Neuron (in vitro differentiated cells): Measurements from ENCODE around the gene UBALD1.

Source experiments
- H2AFZ ChIP-seq: one replicate; pipeline ENCODE4 v1.6.1; 2013; ENCODE audit warnings: low read depth, mild to moderate bottlenecking, inconsistent platforms, low read length, moderate library complexity
- H3K27me3 ChIP-seq: one replicate; pipeline ENCODE4 v1.6.1; 2013; ENCODE audit warnings: low read length; ENCODE audit not compliant: insufficient read depth
- H3K36me3 ChIP-seq: one replicate; pipeline ENCODE4 v1.6.1; 2013; ENCODE audit warnings: low read length; ENCODE audit not compliant: insufficient read depth
- H3K4me1 ChIP-seq: one replicate; pipeline ENCODE4 v1.6.1; 2013; ENCODE audit warnings: low read length; ENCODE audit not compliant: insufficient read depth
- H3K4me3 ChIP-seq: 2 replicates; pipeline ENCODE4 v1.5.1; 2013; ENCODE audit warnings: mild to moderate bottlenecking, low read length, moderate library complexity
- H3K9me3 ChIP-seq: one replicate; pipeline ENCODE4 v1.6.1; 2013; ENCODE audit warnings: low read length

The UBALD1 gene

DNA sequence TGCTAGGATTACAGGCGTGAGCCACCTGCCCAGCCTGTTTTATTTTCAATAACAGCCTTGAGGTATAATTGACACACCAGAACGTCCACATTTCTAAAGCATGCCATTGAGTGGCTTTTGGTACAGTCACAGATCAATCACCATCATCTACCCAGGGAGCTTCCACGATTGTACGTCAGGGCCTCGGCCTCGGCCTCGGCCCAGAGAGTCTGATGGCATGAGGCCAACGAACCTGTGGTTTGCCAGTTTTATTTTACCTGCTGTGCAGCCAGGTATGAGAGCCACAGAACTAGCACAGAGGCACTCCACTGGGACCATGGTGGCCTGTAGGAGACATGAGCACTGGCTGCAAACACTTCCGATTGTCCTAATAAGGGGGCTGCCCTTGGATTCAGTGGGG lies 8.3 kb downstream of the UBALD1 start:
- H3K9me3 ChIP-seq: no peaks in the 10 kb centered on the region
- H3K27me3 ChIP-seq: no peaks in the 10 kb centered on the region
- H3K4me3 ChIP-seq: no peak overlapping the region
- H3K4me1 ChIP-seq: peaks cover 7% of the 10 kb centered on the region
- peaks cover 15% of the 10 kb centered on the region for H3K36me3 ChIP-seq
- H2AFZ ChIP-seq: no peak overlapping the region

- Histone ChIP-seq H2AFZ (no peak overlapping the region), H3K27me3 (no peaks in the 10 kb centered on the region), H3K36me3 (peaks cover 10% of the 10 kb centered on the region), H3K4me1 (peaks cover 11% of the 10 kb centered on the region), H3K4me3 (no peak overlapping the region), H3K9me3 (no peaks in the 10 kb centered on the region)
Measured at GRCh38 chr16:4604401-4604800, 10.3 kb downstream of the UBALD1 start.

GRCh38 chr16:4603624-4604170 lies 11.0 kb downstream of the UBALD1 start:
- no peak overlapping the region for H2AFZ ChIP-seq

DNA sequence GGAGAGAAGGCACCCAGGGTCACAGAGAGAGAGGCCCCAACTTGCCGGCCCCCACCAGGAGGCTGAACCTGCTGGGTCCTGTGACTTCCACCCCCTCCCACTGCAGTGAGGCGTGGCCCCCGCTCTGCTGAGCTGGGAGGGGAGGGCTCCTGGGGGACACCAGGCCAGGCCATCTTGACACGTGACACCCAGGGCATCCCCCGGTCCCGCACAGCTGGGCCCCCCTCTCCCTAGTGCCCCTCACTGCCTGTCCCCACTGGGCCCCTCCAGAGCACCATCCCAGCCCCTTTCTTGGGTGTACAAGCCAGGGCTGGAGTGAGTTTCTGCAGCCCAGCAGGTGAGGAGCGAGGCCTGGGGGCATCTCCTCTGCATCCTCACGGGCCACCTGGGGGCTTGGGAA lies 12.4 kb downstream of the UBALD1 start:
- H3K27me3 ChIP-seq: no peaks in the 10 kb centered on the region

More at GRCh38 chr16:4603624-4604170, 11.0 kb downstream of the UBALD1 start:
- no peaks in the 10 kb centered on the region for H3K27me3 ChIP-seq
- H3K36me3 ChIP-seq: peaks cover 10% of the 10 kb centered on the region
- no peaks in the 10 kb centered on the region for H3K9me3 ChIP-seq
- no peak overlapping the region for H3K4me3 ChIP-seq
- peaks cover 11% of the 10 kb centered on the region for H3K4me1 ChIP-seq

GRCh38 chr16:4601864-4602186 lies 12.9 kb downstream of the UBALD1 start:
- H3K36me3 ChIP-seq: no peaks in the 10 kb centered on the region
- H3K4me1 ChIP-seq: peaks cover 11% of the 10 kb centered on the region
- H3K4me3 ChIP-seq: no peak overlapping the region
- no peaks in the 10 kb centered on the region for H3K27me3 ChIP-seq
- H3K9me3 ChIP-seq: no peaks in the 10 kb centered on the region
- H2AFZ ChIP-seq: no peak overlapping the region

More for the DNA sequence above, 12.4 kb downstream of the UBALD1 start:
- Histone ChIP-seq H3K36me3 (peaks cover 1% of the 10 kb centered on the region), H2AFZ (no peak overlapping the region), H3K9me3 (no peaks in the 10 kb centered on the region), H3K4me1 (peaks cover 11% of the 10 kb centered on the region), H3K4me3 (no peak overlapping the region)

- no peaks in the 10 kb centered on the region for H3K27me3 ChIP-seq
- peaks cover 11% of the 10 kb centered on the region for H3K4me1 ChIP-seq
- H3K4me3 ChIP-seq: no peak overlapping the region
- H3K36me3 ChIP-seq: no peaks in the 10 kb centered on the region
- no peaks in the 10 kb centered on the region for H3K9me3 ChIP-seq
- H2AFZ ChIP-seq: no peak overlapping the region
Measured at GRCh38 chr16:4601036-4601863, 13.4 kb downstream of the UBALD1 start.

DNA sequence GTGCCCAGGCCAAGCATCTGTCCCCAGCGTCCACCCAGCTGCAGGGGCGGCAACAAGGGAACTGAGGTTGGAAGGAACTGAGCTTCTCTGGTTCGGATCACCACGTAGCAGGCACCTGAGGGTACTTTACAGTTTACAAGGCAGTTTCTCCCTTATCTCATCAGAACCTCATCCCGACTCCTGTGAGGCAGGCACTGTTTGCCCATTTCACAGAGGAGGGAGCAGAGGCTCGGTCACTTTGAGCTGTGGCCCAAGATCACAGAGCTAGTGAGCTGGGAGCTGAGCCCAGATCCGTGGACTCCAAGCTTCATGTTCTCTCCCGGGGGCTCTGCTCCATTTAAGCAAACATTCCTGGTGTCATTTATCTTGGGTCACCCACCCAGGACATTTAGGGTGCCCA lies 15.1 kb downstream of the UBALD1 start:
- no peaks in the 10 kb centered on the region for H3K27me3 ChIP-seq
- H3K36me3 ChIP-seq: no peaks in the 10 kb centered on the region
- H3K9me3 ChIP-seq: no peaks in the 10 kb centered on the region
- H3K4me3 ChIP-seq: no peak overlapping the region
- peaks cover 11% of the 10 kb centered on the region for H3K4me1 ChIP-seq
- H2AFZ ChIP-seq: no peak overlapping the region

GRCh38 chr16:4599037-4599436 lies 15.7 kb downstream of the UBALD1 start:
- H3K36me3 ChIP-seq: no peaks in the 10 kb centered on the region
- no peaks in the 10 kb centered on the region for H3K27me3 ChIP-seq
- H3K4me3 ChIP-seq: no peak overlapping the region
- H3K9me3 ChIP-seq: no peaks in the 10 kb centered on the region
- no peak overlapping the region for H2AFZ ChIP-seq
- H3K4me1 ChIP-seq: peaks cover 11% of the 10 kb centered on the region

GRCh38 chr16:4597174-4597573 lies 17.5 kb downstream of the UBALD1 start:
- no peaks in the 10 kb centered on the region for H3K9me3 ChIP-seq
- no peak overlapping the region for H3K4me3 ChIP-seq
- no peaks in the 10 kb centered on the region for H3K36me3 ChIP-seq
- H2AFZ ChIP-seq: no peak overlapping the region
- peaks cover 16% of the 10 kb centered on the region for H3K4me1 ChIP-seq
- H3K27me3 ChIP-seq: no peaks in the 10 kb centered on the region

DNA sequence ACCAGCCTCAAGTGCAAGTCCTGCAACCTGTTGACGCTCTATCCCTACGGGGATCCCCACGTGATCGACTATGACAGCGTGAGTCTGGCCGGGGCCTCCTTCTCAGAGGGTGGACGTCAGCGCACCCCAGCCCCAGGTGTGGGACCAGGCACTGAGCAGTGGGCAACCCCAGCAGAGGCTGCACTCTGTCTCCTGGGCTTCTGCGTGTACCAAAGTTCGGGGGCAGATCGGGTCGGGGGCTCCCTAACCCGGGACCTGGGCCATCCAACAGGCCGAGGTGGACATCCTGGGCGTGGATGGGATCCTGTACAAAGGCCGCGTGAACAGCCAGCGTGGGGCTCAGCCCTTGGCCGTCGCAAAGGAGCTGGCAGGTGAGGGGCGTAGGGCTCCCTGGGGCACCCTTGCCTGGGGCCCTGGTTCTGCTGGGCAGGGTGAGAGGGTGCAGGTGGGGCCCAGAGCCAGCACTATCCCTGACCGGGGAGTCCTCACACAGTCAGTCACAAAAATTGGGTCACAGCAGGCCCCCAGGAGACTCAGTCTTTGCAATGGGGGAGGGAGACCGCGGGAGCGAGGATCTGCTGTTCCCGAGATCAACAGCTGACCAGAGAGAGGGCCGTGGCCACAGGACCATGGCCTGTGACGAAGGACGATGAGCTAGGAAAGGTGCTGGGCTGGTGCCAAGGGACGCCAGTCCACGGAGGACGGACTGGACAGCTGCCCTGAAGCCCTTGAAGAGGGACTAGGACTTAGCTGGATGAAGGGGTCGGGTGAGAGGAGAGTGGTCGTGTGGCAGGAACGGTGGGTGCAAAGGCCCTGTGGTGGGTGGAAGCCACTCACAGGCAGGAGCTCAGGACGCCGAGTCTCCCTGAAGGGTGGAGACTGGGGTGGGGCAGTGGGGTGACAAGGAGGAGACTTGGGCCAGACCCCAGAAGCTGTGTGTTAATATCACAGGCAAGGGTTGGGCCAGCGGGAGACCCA lies 20.0 kb downstream of the UBALD1 start:
- Histone ChIP-seq H3K9me3 (no peaks in the 10 kb centered on the region), H3K27me3 (no peaks in the 10 kb centered on the region), H3K36me3 (no peaks in the 10 kb centered on the region), H3K4me1 (peaks cover 5% of the 10 kb centered on the region), H2AFZ (no peak overlapping the region), H3K4me3 (no peak overlapping the region)

DNA sequence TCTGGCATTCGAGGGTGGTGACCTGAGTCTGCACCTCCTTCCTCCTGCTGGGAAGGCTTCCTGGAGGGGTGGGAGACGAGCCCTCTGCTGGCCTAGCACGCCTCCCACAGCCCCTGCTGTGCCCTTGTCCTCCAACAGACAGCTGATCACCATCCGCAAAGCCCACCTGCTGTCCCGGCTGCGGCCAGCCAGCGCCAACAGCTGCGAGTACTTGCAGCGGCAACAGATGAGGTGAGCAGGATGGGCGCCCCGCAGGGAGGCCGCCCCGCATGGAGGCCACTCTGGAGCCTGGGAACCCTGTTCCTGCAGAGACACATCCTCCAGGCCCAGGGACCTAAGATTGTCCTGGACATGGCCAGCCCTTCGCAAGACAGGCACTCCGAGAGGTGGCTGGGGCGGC lies 21.6 kb downstream of the UBALD1 start:
- H2AFZ ChIP-seq: no peak overlapping the region
- H3K4me3 ChIP-seq: no peak overlapping the region
- no peaks in the 10 kb centered on the region for H3K27me3 ChIP-seq
- no peaks in the 10 kb centered on the region for H3K36me3 ChIP-seq
- no peaks in the 10 kb centered on the region for H3K9me3 ChIP-seq
- peaks cover 5% of the 10 kb centered on the region for H3K4me1 ChIP-seq

DNA sequence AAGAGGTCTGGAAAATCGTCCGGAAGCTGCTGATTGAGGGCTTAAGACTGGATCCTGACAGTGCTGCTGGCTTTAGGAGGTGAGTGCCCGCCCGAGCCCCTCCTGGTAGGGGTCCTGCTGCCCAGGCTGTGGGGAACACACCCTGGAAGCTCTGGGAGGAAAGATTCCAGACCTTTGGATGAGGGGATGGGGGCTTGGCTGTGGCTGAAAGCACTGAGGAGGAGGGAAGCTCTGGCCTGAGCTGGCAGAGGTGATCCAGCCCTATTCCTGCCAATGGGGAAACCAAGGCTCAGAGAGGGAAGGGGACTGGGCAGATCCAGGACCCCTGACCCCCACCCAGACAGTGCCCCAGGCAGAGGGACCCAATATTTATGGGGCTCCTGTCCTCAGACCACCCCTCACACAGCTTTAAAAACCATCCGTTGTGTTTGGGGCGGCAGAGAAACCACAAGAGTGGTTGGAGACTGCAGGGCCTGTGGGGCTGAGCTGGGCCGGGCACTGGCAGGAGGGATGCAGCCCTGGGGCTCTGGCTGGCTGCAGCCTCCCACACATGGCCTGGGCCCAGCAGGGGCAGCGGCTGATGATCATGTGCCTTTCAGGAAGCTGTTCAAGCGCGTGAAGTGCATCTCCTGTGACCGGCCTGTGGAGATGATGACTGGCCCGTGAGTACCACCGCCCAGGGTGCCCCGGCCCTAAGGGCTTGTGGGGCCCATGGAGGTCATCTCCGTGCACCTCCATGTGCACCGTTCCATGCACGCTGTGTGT lies 22.8 kb downstream of the UBALD1 start:
- Histone ChIP-seq H3K27me3 (no peaks in the 10 kb centered on the region), H2AFZ (no peak overlapping the region), H3K4me1 (peaks cover 5% of the 10 kb centered on the region), H3K9me3 (no peaks in the 10 kb centered on the region), H3K4me3 (no peak overlapping the region), H3K36me3 (no peaks in the 10 kb centered on the region)
